MM.1S (cell line): Measurements from ENCODE around the gene SAMD14.

Experiments
- CTCF ChIP-seq: fragments of 300-600 bp; sonication (generic); IDR thresholded peaks from 2 replicates; pipeline ENCODE4 v1.5.1; 2016; ENCODE audit warnings: antibody characterized with exemption, low read length, mixed read lengths
- EZH2 ChIP-seq: fragments of 300-600 bp; sonication (generic); optimal IDR thresholded peaks from 2 replicates; pipeline ENCODE3; 2017; ENCODE audit warnings: low read depth, mild to moderate bottlenecking, antibody characterized with exemption, low read length, mixed read lengths
- EZH2phosphoT487 ChIP-seq: fragments of 300-600 bp; sonication (generic); IDR thresholded peaks from 2 replicates; pipeline ENCODE4 v1.6.1; 2018; ENCODE audit warnings: antibody characterized with exemption, low read length

GRCh38 chr17:50115756-50116155, 14.2 kb downstream of the SAMD14 start:
- TF ChIP-seq CTCF (no peak), EZH2 (no peak), EZH2phosphoT487 (no peak)
